Measurements from ENCODE around the gene FUT3. TPM values are rescaled to one million over a fixed set of nuclear protein-coding genes. Genes with fewer than 3 reads are reported as not detected.

FUT3 gene
- total and polyA plus RNA-seq, 9 of the 15 experiments (the other 6 are each of a cell fraction or from before 2014, with no cell fraction given): 0.09 TPM; not detected in 8

GRCh38 chr19:5837761-5838352 is 13.4 kb downstream of the FUT3 start:
- ATAC-seq (no peak), DNase-seq (ENCODE audit: extremely low read depth in 1 of 4, low spot score in 3 of 4) (no peak), FAIRE-seq (no peak)
- Histone ChIP-seq H3K9ac (ENCODE audit: insufficient read depth in 1 of 2, low read depth in 2 of 2, low read length in 2 of 2) (peak overlapping the region in 1 of 2 experiments; percentile 48; a peak in 1 of 4 replicates), H3K27me3 (ENCODE audit: control insufficient read depth in 2 of 2, insufficient read depth in 2 of 2, low read length in 2 of 2) (peaks cover 14 to 26% of the 10 kb centered on the region in 2 experiments), H2AFZ (ENCODE audit: low read depth, low read length) (no peak overlapping the region), H3K36me3 (ENCODE audit: control insufficient read depth, insufficient read depth, low read length) (no peaks in the 10 kb centered on the region), H3K4me1 (replicated peaks in 1 of 2; ENCODE audit: control insufficient read depth in 2 of 2, insufficient read depth in 2 of 2, low read length in 2 of 2) (peaks cover 0 to 8% of the 10 kb centered on the region in 2 experiments; a peak in 2 of 5 replicates), H3K9me1 (ENCODE audit: control insufficient read depth, insufficient read depth, low read length) (no peaks in the 10 kb centered on the region), H3K27ac (ENCODE audit: extremely low read depth, low read depth, low read length) (no peak overlapping the region), H3K79me2 (ENCODE audit: control insufficient read depth, insufficient read depth, low read length) (no peaks in the 10 kb centered on the region), H3K4me2 (ENCODE audit: insufficient read depth, low read length) (no peak overlapping the region), H3K4me3 (no peak overlapping the region), H4K20me1 (replicated peaks; ENCODE audit: control insufficient read depth, insufficient read depth, low read length) (no peaks in the 10 kb centered on the region), H3K9me3 (replicated peaks; ENCODE audit: control insufficient read depth, insufficient read depth, low read depth, low read length) (no peaks in the 10 kb centered on the region)
- no TSS peak for BruUV-seq (replicated peaks)
- WGBS (ENCODE audit: insufficient coverage, low coverage, missing lambda C conversion rate): 47% methylated on average over 15 of the region's 15 CpGs
- POLR2A ChIA-PET: interaction anchor here (1.3 kb wide), 1 partner anchor 10 kb away, joined by 5 read pairs; no protein-coding TSS in a partner anchor
- in situ Hi-C loops (cut with MboI) (no loop called here), intact Hi-C loops (cut with micrococcal nuclease) (no loop called here)
- CTCF ChIA-PET (ENCODE audit: low intra/inter-chr PET ratio): no interaction called here
- TF ChIP-seq ARID3B (CRISPR knock-in tag; IDR thresholded peaks at IDR 0.05; ENCODE audit: borderline replicate concordance): no peak
- TF ChIP-seq FOSL1 (tag; conservative IDR thresholded peaks at IDR 0.05): no peak
- TF ChIP-seq ZBTB8A (IDR thresholded peaks at IDR 0.05; ENCODE audit: partially characterized antibody): no peak
- TF ChIP-seq IFI16 (CRISPR knock-in tag; IDR thresholded peaks at IDR 0.05): no peak
- no peak for TF ChIP-seq E2F6 (IDR thresholded peaks at IDR 0.05; ENCODE audit: borderline replicate concordance in 1 of 2, extremely low read depth in 1 of 2, insufficient read depth in 1 of 2, insufficient read length in 1 of 2, low read depth in 1 of 2, low read length in 1 of 2, poor library complexity in 1 of 2, severe bottlenecking in 1 of 2)
- TF ChIP-seq ZNF174 (CRISPR knock-in tag; IDR thresholded peaks at IDR 0.05): no peak
- TF ChIP-seq HMG20B (CRISPR knock-in tag; IDR thresholded peaks at IDR 0.05): no peak
- TF ChIP-seq RBM15 (IDR thresholded peaks at IDR 0.05; ENCODE audit: insufficient read depth, low read length): no peak
- TF ChIP-seq HCFC1 (IDR thresholded peaks at IDR 0.05; ENCODE audit: low read depth, low read length): no peak
- no peak for TF ChIP-seq CXXC5 (CRISPR knock-in tag; IDR thresholded peaks at IDR 0.05)
- TF ChIP-seq HDAC8 (tag; IDR thresholded peaks at IDR 0.05): no peak
- no peak for TF ChIP-seq TCF7 (IDR thresholded peaks at IDR 0.05; ENCODE audit: borderline replicate concordance)
- TF ChIP-seq, protein P1, sequence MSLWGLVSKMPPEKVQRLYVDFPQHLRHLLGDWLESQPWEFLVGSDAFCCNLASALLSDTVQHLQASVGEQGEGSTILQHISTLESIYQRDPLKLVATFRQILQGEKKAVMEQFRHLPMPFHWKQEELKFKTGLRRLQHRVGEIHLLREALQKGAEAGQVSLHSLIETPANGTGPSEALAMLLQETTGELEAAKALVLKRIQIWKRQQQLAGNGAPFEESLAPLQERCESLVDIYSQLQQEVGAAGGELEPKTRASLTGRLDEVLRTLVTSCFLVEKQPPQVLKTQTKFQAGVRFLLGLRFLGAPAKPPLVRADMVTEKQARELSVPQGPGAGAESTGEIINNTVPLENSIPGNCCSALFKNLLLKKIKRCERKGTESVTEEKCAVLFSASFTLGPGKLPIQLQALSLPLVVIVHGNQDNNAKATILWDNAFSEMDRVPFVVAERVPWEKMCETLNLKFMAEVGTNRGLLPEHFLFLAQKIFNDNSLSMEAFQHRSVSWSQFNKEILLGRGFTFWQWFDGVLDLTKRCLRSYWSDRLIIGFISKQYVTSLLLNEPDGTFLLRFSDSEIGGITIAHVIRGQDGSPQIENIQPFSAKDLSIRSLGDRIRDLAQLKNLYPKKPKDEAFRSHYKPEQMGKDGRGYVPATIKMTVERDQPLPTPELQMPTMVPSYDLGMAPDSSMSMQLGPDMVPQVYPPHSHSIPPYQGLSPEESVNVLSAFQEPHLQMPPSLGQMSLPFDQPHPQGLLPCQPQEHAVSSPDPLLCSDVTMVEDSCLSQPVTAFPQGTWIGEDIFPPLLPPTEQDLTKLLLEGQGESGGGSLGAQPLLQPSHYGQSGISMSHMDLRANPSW (CRISPR knock-in tag; IDR thresholded peaks at IDR 0.05): no peak
- no peak for TF ChIP-seq HMG20A (CRISPR knock-in tag; conservative IDR thresholded peaks at IDR 0.05)
- no peak for TF ChIP-seq RFX1 (IDR thresholded peaks at IDR 0.05)
- no peak for TF ChIP-seq ZNF77 (CRISPR knock-in tag; IDR thresholded peaks at IDR 0.05)
- no peak for TF ChIP-seq CHD4 (IDR thresholded peaks at IDR 0.05; ENCODE audit: insufficient read depth, insufficient replicate concordance, low read depth, low read length, poor library complexity, severe bottlenecking)
- no peak for TF ChIP-seq MTA1 (IDR thresholded peaks at IDR 0.05; ENCODE audit: borderline replicate concordance)

Measured in K562 (cell line).